Neuron (in vitro differentiated cells): ENCODE measurements around the gene RCSD1.
A peak's percentile ranks its signal among the peaks of the same experiment; 100 is the strongest.

Experiments
- H2AFZ ChIP-seq: one replicate; pipeline ENCODE4 v1.6.1; 2013; ENCODE audit warnings: low read depth, mild to moderate bottlenecking, inconsistent platforms, low read length, moderate library complexity
- H3K27me3 ChIP-seq: one replicate; pipeline ENCODE4 v1.6.1; 2013; ENCODE audit warnings: low read length; ENCODE audit not compliant: insufficient read depth
- H3K36me3 ChIP-seq: one replicate; pipeline ENCODE4 v1.6.1; 2013; ENCODE audit warnings: low read length; ENCODE audit not compliant: insufficient read depth
- H3K4me1 ChIP-seq: one replicate; pipeline ENCODE4 v1.6.1; 2013; ENCODE audit warnings: low read length; ENCODE audit not compliant: insufficient read depth
- H3K4me3 ChIP-seq: 2 replicates; pipeline ENCODE4 v1.5.1; 2013; ENCODE audit warnings: mild to moderate bottlenecking, low read length, moderate library complexity
- H3K9me3 ChIP-seq: one replicate; pipeline ENCODE4 v1.6.1; 2013; ENCODE audit warnings: low read length

RCSD1 gene

GRCh38 chr1:167625040-167625823, 4.8 kb upstream of the RCSD1 start:
- Histone ChIP-seq H3K27me3 (peaks cover 27% of the 10 kb centered on the region), H2AFZ (no peak overlapping the region), H3K9me3 (peaks cover 5% of the 10 kb centered on the region), H3K4me3 (no peak overlapping the region), H3K36me3 (no peaks in the 10 kb centered on the region), H3K4me1 (no peaks in the 10 kb centered on the region)

DNA sequence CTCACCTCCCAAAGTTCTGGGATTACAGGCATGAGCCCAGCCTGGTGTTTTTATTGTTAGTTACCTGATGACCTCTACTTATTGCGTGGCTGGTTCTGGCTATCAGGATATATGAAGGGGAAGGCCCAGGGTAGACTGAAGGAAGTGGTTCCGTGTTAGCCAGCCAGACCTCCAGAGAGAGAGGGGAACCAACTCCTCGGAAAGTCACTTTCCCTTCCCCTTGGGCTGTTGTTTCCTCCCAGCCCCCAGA, 2.5 kb upstream of the RCSD1 start:
- peaks cover 50% of the 10 kb centered on the region for H3K27me3 ChIP-seq
- H3K36me3 ChIP-seq: no peaks in the 10 kb centered on the region
- H3K4me3 ChIP-seq: no peak overlapping the region
- no peak overlapping the region for H2AFZ ChIP-seq
- no peaks in the 10 kb centered on the region for H3K4me1 ChIP-seq
- peaks cover 7% of the 10 kb centered on the region for H3K9me3 ChIP-seq

DNA sequence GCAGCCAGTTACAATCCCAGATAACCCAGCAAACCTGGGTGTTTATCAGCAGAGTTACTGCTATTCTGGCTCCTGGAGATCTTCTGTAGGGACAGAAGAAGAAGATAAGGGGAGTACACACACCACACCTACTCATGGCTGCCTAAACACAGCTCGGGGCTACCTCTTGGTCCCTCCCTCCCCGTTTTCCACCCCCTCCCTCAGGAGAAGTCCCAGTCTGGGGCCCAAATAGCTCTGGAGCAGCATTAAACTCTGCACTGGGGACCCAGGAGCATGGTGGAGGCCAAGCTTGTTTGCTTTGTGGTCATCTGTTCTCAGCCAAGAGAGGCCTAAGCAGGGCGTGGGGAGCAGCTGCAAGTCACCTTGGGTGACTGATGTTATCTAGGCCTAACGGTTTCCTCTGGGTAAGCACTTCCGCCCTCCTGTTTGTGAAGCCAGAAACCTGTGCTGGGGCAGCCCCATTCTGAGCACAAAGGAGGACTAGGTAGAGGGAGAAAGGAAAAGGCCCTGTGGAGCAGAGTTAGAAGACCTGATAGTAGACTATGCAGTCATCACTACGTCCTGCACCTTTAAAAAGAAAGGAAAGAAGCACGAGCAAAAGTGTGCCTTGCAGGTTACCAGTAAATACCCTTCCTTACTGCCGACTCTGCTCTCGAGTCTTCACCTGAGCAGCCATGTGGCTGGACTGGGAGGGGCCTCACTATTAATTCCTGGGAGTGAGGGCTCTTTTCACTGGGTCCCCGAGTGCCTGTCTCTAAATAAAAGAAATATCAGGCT, 2.0 kb upstream of the RCSD1 start:
- H3K4me3 ChIP-seq: no peak overlapping the region
- no peaks in the 10 kb centered on the region for H3K36me3 ChIP-seq
- H2AFZ ChIP-seq: no peak overlapping the region
- H3K27me3 ChIP-seq: peaks cover 53% of the 10 kb centered on the region
- H3K9me3 ChIP-seq: peaks cover 7% of the 10 kb centered on the region
- no peaks in the 10 kb centered on the region for H3K4me1 ChIP-seq

DNA sequence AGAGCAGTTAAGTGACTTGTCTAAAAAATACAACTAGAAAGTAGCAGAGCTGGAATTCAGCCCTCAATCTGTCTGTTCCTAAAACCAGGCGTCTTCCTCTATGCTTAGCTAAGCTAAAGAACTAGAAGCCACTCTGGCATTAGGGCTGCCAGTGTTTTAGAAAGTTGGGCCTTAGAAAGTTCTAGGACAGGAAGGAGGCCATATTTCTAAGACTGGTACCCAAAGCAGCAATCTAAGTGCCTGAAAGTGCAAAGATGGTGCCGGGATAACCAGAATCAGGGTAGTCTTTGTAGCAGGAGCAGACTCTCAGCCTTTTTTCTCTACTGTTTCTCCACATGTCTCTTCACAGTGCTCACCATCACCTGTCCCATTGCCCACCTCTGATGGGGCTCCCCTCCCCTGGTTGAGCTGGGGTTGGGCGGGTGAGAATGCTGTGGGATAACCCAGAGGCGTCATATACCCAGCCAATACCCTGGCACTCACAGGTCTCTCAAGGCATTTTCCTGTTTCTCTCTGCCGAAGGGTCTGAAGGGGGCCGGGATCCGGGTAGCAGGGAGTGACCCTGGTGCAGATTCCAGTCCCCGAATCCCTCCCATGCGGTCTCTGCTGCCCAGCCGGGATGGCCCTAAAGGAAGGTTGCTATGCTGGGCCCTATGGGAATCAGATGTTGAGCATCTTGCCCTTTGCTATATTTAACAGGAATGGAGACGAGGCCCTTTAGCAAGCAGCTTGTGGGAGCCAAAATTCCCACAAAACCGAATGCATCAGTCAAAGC, 1.1 kb upstream of the RCSD1 start:
- H2AFZ ChIP-seq: no peak overlapping the region
- peaks cover 62% of the 10 kb centered on the region for H3K27me3 ChIP-seq
- H3K9me3 ChIP-seq: peaks cover 7% of the 10 kb centered on the region

DNA sequence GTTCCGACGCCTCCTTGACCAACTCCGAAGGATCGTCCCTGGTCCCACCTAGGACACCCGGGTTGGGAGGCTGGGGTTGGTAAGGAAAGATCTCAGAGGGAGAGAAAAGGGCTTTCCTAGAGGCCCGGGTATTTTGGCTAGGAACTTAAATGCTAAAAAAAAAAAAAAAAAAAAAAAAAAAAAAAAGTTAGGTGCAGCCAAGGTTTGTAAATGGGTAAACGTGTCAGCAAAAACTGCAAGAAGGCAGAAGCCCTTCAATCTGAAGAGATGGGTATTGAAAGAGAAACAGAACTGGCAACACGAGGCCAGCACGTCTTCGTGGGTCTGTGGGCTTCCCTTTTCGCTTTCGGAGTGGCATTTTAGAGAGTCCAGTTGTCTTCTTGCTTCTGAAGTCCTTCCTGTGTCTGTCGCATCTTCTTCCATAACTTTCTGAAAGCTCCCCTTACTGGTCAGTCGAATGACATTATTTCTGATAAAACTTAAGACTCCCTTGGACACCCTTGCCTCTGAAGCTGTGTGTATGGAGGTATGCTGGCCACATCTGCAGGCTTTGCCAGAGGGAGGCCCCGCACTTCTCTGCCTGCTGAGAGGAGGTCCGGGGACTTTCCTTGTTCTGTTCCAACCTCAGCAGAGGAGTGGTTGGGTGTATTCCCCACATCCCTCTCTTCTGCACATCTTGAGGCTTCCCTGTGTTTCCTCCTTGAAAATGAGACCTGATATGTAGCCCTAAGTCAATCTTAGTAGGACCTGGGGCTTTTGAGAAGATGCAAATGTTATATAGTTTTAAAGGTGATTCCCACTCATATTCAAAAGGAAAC, 745 bp downstream of the RCSD1 start:
- no peaks in the 10 kb centered on the region for H3K36me3 ChIP-seq
- peaks cover 7% of the 10 kb centered on the region for H3K9me3 ChIP-seq
- H3K4me1 ChIP-seq: no peaks in the 10 kb centered on the region
- peak overlapping the region; percentile 24 for H3K4me3 ChIP-seq
- H2AFZ ChIP-seq: no peak overlapping the region
- H3K27me3 ChIP-seq: peaks cover 77% of the 10 kb centered on the region

More for the DNA sequence above, 1.1 kb upstream of the RCSD1 start:
- H3K36me3 ChIP-seq: no peaks in the 10 kb centered on the region
- no peaks in the 10 kb centered on the region for H3K4me1 ChIP-seq
- H3K4me3 ChIP-seq: no peak overlapping the region

GRCh38 chr1:167631386-167631935, 1.4 kb downstream of the RCSD1 start:
- H2AFZ ChIP-seq: no peak overlapping the region
- H3K36me3 ChIP-seq: no peaks in the 10 kb centered on the region
- H3K9me3 ChIP-seq: peaks cover 7% of the 10 kb centered on the region
- H3K27me3 ChIP-seq: peaks cover 80% of the 10 kb centered on the region
- H3K4me3 ChIP-seq: no peak overlapping the region
- no peaks in the 10 kb centered on the region for H3K4me1 ChIP-seq

DNA sequence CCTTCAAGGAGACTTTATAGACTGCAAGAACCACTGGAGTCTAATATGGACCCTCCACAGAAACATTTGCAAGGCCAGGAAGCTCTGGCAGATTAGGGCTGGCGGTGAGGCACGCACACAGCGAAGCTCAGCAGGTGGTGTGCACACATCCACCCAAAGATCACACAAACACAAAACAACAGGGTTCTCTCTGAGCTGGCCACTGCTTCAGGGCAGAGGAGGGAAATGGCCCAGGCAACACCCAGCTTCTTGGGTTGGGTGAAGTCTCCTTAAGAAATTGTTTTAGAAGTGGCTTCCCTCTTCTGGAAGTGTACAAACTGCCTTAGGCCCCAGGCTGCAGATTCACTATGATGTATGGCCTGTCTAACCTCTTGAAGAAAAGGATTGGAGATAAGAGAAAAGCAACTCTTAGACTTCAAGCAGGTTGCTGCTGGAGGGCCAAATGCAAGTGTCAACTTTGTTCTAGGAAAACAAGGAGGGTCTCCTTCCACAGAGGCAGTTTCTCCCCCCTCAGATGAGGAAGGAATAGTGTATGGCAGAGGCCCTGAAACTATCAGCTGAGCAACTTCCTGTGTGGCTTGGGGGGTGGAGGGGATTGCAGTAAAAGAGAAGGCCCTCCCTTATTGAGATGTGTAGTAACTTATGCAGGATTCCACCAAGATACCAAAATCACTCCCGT, 2.0 kb downstream of the RCSD1 start:
- Histone ChIP-seq H3K9me3 (peaks cover 7% of the 10 kb centered on the region), H2AFZ (no peak overlapping the region), H3K27me3 (peaks cover 80% of the 10 kb centered on the region), H3K4me3 (no peak overlapping the region), H3K36me3 (no peaks in the 10 kb centered on the region), H3K4me1 (no peaks in the 10 kb centered on the region)

DNA sequence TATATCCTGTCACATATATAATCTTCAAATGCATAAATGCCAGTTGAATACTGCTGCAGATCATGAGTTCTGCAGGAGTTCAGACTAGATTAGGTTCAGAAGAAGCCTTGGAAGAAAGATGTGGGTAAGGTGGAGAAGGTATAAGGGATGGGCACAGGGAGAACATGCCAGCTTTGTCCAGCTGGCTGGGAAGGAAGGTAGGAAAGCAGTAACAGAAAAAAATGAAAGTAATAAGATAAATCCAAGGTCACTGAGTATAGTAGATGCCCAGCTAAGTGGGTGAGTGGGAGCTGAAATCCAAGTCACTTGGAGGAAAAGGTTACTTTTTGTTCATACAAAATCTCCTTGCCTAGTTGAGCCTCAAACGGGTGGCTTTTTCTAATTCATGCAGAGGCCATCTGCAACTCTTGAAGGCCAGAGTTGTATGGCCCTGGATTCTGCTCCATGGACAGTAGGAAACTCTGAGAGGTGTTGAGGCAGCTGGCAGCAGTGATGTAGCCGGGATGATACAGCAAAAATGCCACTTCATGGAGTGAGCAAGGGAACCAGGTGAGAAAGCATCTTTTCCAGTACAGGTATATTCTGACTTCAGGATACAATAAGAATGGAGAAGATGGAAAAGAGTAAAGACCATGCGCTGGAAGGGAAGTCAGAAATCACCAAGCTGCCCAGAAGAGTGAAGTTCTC, 3.4 kb downstream of the RCSD1 start:
- H3K36me3 ChIP-seq: no peaks in the 10 kb centered on the region
- peaks cover 70% of the 10 kb centered on the region for H3K27me3 ChIP-seq
- H3K9me3 ChIP-seq: peaks cover 7% of the 10 kb centered on the region
- H2AFZ ChIP-seq: no peak overlapping the region
- no peak overlapping the region for H3K4me3 ChIP-seq
- H3K4me1 ChIP-seq: no peaks in the 10 kb centered on the region

DNA sequence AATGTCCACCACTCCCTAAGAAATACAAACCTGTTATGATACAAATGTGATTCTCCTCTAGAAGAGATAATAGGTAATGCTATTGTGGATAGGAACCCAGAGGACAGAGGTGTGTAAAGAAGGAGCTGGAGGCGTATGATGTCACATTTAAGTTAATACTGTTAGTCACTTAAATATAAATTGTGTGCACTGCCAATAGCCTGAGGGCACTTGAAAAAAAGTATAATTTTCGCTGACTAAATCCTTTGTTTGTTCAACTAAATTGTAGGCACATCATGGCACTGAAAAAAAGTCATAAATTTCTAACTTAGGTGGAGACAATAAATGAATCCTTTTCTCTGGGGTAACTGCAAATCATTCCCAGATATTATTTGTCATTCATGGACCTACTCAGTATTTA, 4.4 kb downstream of the RCSD1 start:
- Histone ChIP-seq H3K4me3 (no peak overlapping the region), H3K36me3 (no peaks in the 10 kb centered on the region), H2AFZ (no peak overlapping the region), H3K27me3 (peaks cover 59% of the 10 kb centered on the region), H3K4me1 (no peaks in the 10 kb centered on the region), H3K9me3 (peaks cover 2% of the 10 kb centered on the region)

- Histone ChIP-seq H3K9me3 (peaks cover 2% of the 10 kb centered on the region), H3K4me1 (no peaks in the 10 kb centered on the region), H3K4me3 (no peak overlapping the region), H3K36me3 (no peaks in the 10 kb centered on the region), H3K27me3 (peaks cover 53% of the 10 kb centered on the region), H2AFZ (no peak overlapping the region)
These were observed 5.2 kb downstream of the RCSD1 start for GRCh38 chr1:167635156-167635648.

DNA sequence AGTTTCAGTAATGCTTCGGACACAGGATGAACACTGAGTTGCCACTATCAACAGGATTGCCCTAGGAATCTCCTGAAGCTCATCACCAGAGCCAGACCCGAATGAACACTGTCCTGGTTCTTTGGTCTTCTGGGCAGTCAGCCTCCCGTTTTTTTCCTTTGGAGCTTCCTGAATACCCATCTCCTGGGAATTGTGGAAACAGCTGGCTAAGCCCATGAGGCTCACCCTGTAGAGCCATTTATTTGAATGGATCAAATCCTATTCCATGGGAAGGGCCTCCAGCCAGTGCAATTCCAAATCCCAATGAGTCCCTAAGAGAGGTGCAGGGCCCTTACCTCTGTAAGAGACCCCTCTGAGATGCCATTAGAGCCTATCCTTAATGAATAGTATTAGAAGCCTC, 5.9 kb downstream of the RCSD1 start:
- Histone ChIP-seq H3K9me3 (peaks cover under 1% of the 10 kb centered on the region), H3K27me3 (peaks cover 46% of the 10 kb centered on the region), H3K4me1 (no peaks in the 10 kb centered on the region), H3K4me3 (no peak overlapping the region), H3K36me3 (no peaks in the 10 kb centered on the region), H2AFZ (no peak overlapping the region)
